NCI-H2029 treated with DMSO at 0.1 percent for 48 hours (cell line): ENCODE results near the gene KIF16B.

Source experiments
- DNase-seq: peaks from one replicate; lab custom pipeline; 2025; lab: John Stamatoyannopoulos, UW

The KIF16B gene

GRCh38 chr20:16555754-16556153 is 17.5 kb downstream of the KIF16B start:
- no peak for DNase-seq

- no peak for DNase-seq
Measured at GRCh38 chr20:16554766-16555543, 18.3 kb downstream of the KIF16B start.

GRCh38 chr20:16553684-16554083 is 19.6 kb downstream of the KIF16B start:
- peak; percentile 53 for DNase-seq

GRCh38 chr20:16553101-16553500 is 20.1 kb downstream of the KIF16B start:
- no peak for DNase-seq

GRCh38 chr20:16552015-16552414 is 21.2 kb downstream of the KIF16B start:
- no peak for DNase-seq

GRCh38 chr20:16551607-16552006 is 21.6 kb downstream of the KIF16B start:
- DNase-seq = no peak

- no peak for DNase-seq
Measured at GRCh38 chr20:16548068-16548672, 25.1 kb downstream of the KIF16B start.

- DNase-seq = no peak
Measured at GRCh38 chr20:16544949-16545348, 28.3 kb downstream of the KIF16B start.

GRCh38 chr20:16542477-16542876 is 30.8 kb downstream of the KIF16B start:
- no peak for DNase-seq

- DNase-seq = no peak
Measured at GRCh38 chr20:16541878-16542277, 31.4 kb downstream of the KIF16B start.

GRCh38 chr20:16541226-16541625 is 32.0 kb downstream of the KIF16B start:
- DNase-seq = no peak

GRCh38 chr20:16539280-16540021 is 33.8 kb downstream of the KIF16B start:
- DNase-seq = no peak

GRCh38 chr20:16538779-16539178 is 34.5 kb downstream of the KIF16B start:
- DNase-seq = no peak

GRCh38 chr20:16537918-16538317 is 35.3 kb downstream of the KIF16B start:
- no peak for DNase-seq

GRCh38 chr20:16537025-16537665 is 36.1 kb downstream of the KIF16B start:
- no peak for DNase-seq

- no peak for DNase-seq
Measured at GRCh38 chr20:16535277-16535676, 38.0 kb downstream of the KIF16B start.

GRCh38 chr20:16533502-16533901 is 39.7 kb downstream of the KIF16B start:
- DNase-seq = no peak

GRCh38 chr20:16531485-16531884 is 41.8 kb downstream of the KIF16B start:
- no peak for DNase-seq

GRCh38 chr20:16530201-16530681 is 43.0 kb downstream of the KIF16B start:
- no peak for DNase-seq

- DNase-seq = peak; percentile 35
Measured at GRCh38 chr20:16528078-16528477, 45.2 kb downstream of the KIF16B start.

- no peak for DNase-seq
Measured at GRCh38 chr20:16527438-16527837, 45.8 kb downstream of the KIF16B start.
